Ectodermal cell (in vitro differentiated cells): ENCODE results near the gene CLDN16.

Experiments used
- H3K27ac ChIP-seq: 2 replicates; pipeline ENCODE4 v1.7.0; 2013; ENCODE audit warnings: mild to moderate bottlenecking, low read depth, low read length; ENCODE audit not compliant: insufficient read depth, poor library complexity, severe bottlenecking
- H3K27me3 ChIP-seq: 2 replicates; pipeline ENCODE4 v1.7.0; 2013; ENCODE audit warnings: mild to moderate bottlenecking, low read length; ENCODE audit not compliant: insufficient read depth, control insufficient read depth, poor library complexity, severe bottlenecking
- H3K36me3 ChIP-seq: one replicate; pipeline ENCODE4 v1.7.0; 2013; ENCODE audit warnings: low read length; ENCODE audit not compliant: control insufficient read depth, insufficient read depth
- H3K4me1 ChIP-seq: one replicate; pipeline ENCODE4 v1.7.0; 2013; ENCODE audit warnings: low read length; ENCODE audit not compliant: control insufficient read depth, insufficient read depth
- H3K4me3 ChIP-seq: 2 replicates; pipeline ENCODE4 v1.7.0; 2013; ENCODE audit warnings: low read depth, low read length, control low read depth; ENCODE audit not compliant: insufficient read depth
- H3K9me3 ChIP-seq: 2 replicates; pipeline ENCODE4 v1.7.0; 2013; ENCODE audit warnings: mild to moderate bottlenecking, low read length, moderate library complexity; ENCODE audit not compliant: control insufficient read depth
- WGBS, 2 experiments: methylation state at CpG; one replicate each; pipeline ENCODE4 v1.1.7; 2013; ENCODE audit warnings: missing lambda C conversion rate in 2 of 2; 5-methylcytosine and 5-hydroxymethylcytosine counted together

Gene CLDN16

GRCh38 chr3:190359813-190360212 lies 28.1 kb upstream of the CLDN16 start:
- H3K27ac ChIP-seq, result no peak overlapping the region
- H3K36me3 ChIP-seq, result no peaks in the 10 kb centered on the region
- H3K4me3 ChIP-seq, result no peak overlapping the region
- H3K4me1 ChIP-seq, result no peaks in the 10 kb centered on the region
- no peaks in the 10 kb centered on the region for H3K27me3 ChIP-seq
- WGBS, 2 experiments, result 86 to 87% methylated on average over 2 of the region's 2 CpGs
- H3K9me3 ChIP-seq, result no peaks in the 10 kb centered on the region

GRCh38 chr3:190360228-190360627 lies 27.7 kb upstream of the CLDN16 start:
- Histone ChIP-seq H3K36me3 (no peaks in the 10 kb centered on the region), H3K4me3 (no peak overlapping the region), H3K4me1 (no peaks in the 10 kb centered on the region), H3K27me3 (no peaks in the 10 kb centered on the region), H3K9me3 (no peaks in the 10 kb centered on the region), H3K27ac (no peak overlapping the region)
- WGBS, 2 experiments, result 79 to 100% methylated on average over 2 of the region's 2 CpGs

GRCh38 chr3:190361791-190362190 lies 26.2 kb upstream of the CLDN16 start:
- Histone ChIP-seq H3K36me3 (no peaks in the 10 kb centered on the region), H3K4me3 (no peak overlapping the region), H3K9me3 (no peaks in the 10 kb centered on the region), H3K27ac (no peak overlapping the region), H3K4me1 (no peaks in the 10 kb centered on the region), H3K27me3 (no peaks in the 10 kb centered on the region)
- 100% methylated on average over 1 of the region's 1 CpG for WGBS, 2 experiments

- no peaks in the 10 kb centered on the region for H3K9me3 ChIP-seq
- H3K27ac ChIP-seq, result no peak overlapping the region
- H3K4me1 ChIP-seq, result no peaks in the 10 kb centered on the region
- H3K27me3 ChIP-seq, result no peaks in the 10 kb centered on the region
- WGBS, 2 experiments, result 18 to 21% methylated on average over 8 to 9 of the region's 9 CpGs
- no peaks in the 10 kb centered on the region for H3K36me3 ChIP-seq
- no peak overlapping the region for H3K4me3 ChIP-seq
Measured at GRCh38 chr3:190362258-190362657, 25.7 kb upstream of the CLDN16 start.

DNA sequence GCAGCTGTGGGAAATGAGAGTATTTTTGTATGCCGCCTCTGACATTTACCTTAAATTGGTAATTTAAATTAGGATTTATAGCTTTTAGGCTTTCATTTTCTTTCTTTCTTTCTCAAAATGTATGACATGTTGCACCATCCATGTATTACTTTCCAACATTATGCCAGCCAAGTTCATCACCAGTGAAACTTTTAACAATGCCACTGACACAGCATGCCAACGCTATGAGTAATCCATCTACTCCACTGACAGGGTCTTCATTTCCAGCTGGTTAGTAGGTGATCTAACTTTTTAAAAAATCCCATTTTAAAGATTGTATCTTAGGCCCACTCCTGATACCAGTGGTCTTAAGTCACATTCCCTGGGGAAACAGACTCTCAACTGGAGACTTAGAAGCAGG lies 21.8 kb upstream of the CLDN16 start:
- Histone ChIP-seq H3K4me3 (no peak overlapping the region), H3K27ac (no peak overlapping the region), H3K36me3 (no peaks in the 10 kb centered on the region), H3K4me1 (no peaks in the 10 kb centered on the region), H3K9me3 (no peaks in the 10 kb centered on the region), H3K27me3 (no peaks in the 10 kb centered on the region)
- WGBS, 2 experiments, result 51 to 100% methylated on average over 1 to 2 of the region's 2 CpGs

DNA sequence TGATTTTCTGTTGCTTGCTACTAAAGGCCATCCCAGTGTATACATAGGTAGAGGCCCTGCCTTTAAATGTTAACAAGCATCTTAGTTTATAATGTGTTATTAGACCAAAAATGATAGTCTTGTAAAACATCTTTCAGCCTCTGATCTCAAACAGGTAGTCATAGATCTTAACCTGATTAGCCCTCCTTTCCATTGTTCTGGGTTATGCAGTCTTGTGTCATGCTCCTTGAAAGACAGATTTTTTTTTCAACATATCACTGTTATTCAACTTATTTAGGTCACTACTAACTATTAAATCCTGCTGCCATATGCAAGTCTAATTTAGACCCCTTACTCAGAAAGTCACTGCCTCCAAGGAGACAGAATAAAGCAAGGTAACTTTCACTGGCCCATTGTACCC lies 19.1 kb upstream of the CLDN16 start:
- H3K36me3 ChIP-seq, result no peaks in the 10 kb centered on the region
- no peaks in the 10 kb centered on the region for H3K27me3 ChIP-seq
- no peaks in the 10 kb centered on the region for H3K9me3 ChIP-seq
- H3K4me1 ChIP-seq, result no peaks in the 10 kb centered on the region
- no peak overlapping the region for H3K4me3 ChIP-seq
- H3K27ac ChIP-seq, result no peak overlapping the region

DNA sequence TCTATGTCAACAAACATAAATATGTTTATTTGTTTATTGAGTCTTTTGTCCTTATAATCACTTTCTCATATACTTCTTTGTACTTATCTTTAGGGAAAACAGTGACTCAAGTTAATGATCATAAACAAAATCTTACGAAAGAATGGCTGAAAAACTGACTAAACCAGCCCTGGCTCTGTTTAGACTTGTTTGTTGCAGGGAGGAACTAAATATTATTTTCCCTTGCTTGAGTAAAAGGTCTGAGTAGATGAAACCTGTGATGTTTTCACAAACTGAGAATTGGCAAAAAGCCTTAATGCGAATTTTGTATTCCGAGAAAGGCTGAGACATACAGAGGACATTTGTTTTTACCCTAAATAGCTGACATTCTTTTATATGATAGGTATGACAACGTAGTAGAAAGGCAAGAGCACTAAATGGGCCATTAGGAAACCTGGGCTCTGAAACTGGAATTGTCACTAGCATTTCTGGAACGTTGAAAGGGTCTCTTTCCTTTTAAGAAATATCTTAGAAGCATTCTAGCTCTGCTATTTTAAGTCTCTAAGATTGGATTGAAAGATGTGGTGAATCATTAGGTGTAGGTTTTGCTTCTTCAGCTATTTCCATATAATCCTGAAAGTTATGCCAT lies 18.2 kb upstream of the CLDN16 start:
- no peaks in the 10 kb centered on the region for H3K9me3 ChIP-seq
- no peaks in the 10 kb centered on the region for H3K27me3 ChIP-seq
- WGBS, 2 experiments, result 90 to 92% methylated on average over 5 of the region's 5 CpGs
- no peak overlapping the region for H3K27ac ChIP-seq
- no peak overlapping the region for H3K4me3 ChIP-seq
- no peaks in the 10 kb centered on the region for H3K4me1 ChIP-seq
- H3K36me3 ChIP-seq, result no peaks in the 10 kb centered on the region

DNA sequence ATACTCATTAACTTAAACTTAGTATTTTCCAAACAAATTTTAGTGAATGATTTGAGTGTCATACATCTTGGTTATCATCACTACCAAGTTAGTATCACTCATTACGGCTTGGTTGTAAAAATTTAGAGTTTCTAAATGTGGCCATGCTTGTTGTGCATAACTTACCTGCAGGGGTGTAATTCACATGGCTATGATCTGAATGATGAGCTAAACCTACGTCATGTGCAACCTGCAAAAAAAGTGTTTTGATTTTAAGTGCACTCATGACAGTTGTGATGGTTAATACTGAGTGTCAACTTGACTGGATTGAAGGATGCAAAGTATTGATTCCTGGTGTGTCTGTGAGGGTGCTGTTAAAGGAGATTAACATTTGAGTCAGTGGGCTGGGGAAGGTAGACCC lies 17.6 kb upstream of the CLDN16 start:
- Histone ChIP-seq H3K36me3 (no peaks in the 10 kb centered on the region), H3K27ac (no peak overlapping the region), H3K27me3 (no peaks in the 10 kb centered on the region), H3K4me1 (no peaks in the 10 kb centered on the region), H3K9me3 (no peaks in the 10 kb centered on the region), H3K4me3 (no peak overlapping the region)
- 85 to 89% methylated on average over 2 of the region's 2 CpGs for WGBS, 2 experiments

DNA sequence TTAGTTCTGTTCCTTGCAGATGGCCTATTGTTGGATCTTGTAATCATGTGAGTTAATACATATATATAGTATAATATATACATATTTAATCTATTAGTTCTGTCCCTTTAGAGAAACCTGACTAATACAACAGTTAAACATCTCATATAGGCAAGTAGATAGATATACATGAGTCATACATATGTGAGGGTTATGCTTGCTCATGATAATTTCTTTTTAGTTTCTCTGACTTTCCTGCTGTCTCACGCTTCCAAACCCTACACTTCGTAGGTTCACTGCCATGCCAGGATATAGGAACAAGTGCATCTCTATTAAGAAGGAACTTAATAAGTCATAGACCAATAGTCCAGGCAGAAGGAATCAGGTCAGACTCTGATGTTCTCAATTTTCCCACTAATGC lies 16.8 kb upstream of the CLDN16 start:
- Histone ChIP-seq H3K36me3 (no peaks in the 10 kb centered on the region), H3K27me3 (no peaks in the 10 kb centered on the region), H3K27ac (no peak overlapping the region), H3K9me3 (no peaks in the 10 kb centered on the region), H3K4me1 (no peaks in the 10 kb centered on the region), H3K4me3 (no peak overlapping the region)
- 50% methylated on average over 2 of the region's 2 CpGs for WGBS, 2 experiments

- H3K9me3 ChIP-seq, result no peaks in the 10 kb centered on the region
- H3K27ac ChIP-seq, result no peak overlapping the region
- no peaks in the 10 kb centered on the region for H3K36me3 ChIP-seq
- H3K4me3 ChIP-seq, result no peak overlapping the region
- no peaks in the 10 kb centered on the region for H3K27me3 ChIP-seq
- H3K4me1 ChIP-seq, result no peaks in the 10 kb centered on the region
Measured at GRCh38 chr3:190375246-190375645, 12.7 kb upstream of the CLDN16 start.

- no peaks in the 10 kb centered on the region for H3K27me3 ChIP-seq
- 87 to 90% methylated on average over 3 of the region's 3 CpGs for WGBS, 2 experiments
Measured at GRCh38 chr3:190375671-190376070, 12.3 kb upstream of the CLDN16 start.

More at GRCh38 chr3:190375671-190376070, 12.3 kb upstream of the CLDN16 start:
- H3K27ac ChIP-seq, result no peak overlapping the region
- no peaks in the 10 kb centered on the region for H3K4me1 ChIP-seq
- H3K36me3 ChIP-seq, result no peaks in the 10 kb centered on the region
- H3K4me3 ChIP-seq, result no peak overlapping the region
- no peaks in the 10 kb centered on the region for H3K9me3 ChIP-seq
